ENCODE results near the gene AKT3. TPM values are rescaled to one million over a fixed set of nuclear protein-coding genes. Genes with fewer than 3 reads are reported as not detected.

Gene AKT3
- total and polyA plus RNA-seq, 3 donors from 2014 or later: 32.3 to 70.9 (median 61.8) TPM

DNA sequence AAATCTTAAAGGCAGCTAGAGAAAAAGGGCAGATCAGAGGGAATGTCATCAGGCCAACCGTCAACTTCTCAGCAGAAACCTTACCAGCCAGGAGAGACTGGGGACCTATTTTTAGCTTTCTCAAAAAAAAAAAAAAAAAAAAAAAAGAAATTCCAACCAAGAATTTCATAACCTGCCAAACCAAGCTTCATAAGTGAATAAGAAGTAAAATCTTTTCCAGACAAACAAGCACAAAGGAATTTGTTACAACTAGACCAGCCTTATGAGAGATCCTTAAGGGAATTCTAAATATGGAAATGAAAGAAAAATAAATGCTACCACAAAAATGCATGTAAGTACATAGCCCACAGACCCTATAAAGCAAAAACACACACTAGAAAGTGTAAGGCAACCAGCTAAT lies 267.7 kb downstream of the AKT3 start:
- no peaks in the 10 kb centered on the region for H3K36me3 ChIP-seq (ENCODE audit: low read depth, missing control alignments)
- no peak overlapping the region for H3K4me3 ChIP-seq
- no peak overlapping the region for H3K27ac ChIP-seq

DNA sequence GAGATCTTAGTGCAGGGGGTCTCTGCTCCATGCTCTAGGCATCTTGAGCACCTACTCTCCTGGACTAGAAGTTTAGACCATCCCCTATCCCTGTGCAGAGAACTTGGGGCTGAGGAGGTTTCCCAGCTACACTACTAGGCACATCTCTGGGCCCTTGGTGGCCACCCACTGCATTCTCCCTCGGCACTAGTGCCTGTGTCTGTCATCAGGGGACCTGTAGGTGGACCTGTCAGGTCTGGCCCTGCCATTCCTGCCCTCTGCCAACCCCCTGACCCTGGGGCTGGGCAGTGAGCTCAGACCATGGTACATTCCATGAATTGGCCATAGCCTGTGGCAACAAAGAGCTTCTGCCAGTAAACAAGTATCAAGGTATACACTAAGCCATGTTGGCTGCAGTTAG lies 269.1 kb downstream of the AKT3 start:
- TF ChIP-seq, protein P1, sequence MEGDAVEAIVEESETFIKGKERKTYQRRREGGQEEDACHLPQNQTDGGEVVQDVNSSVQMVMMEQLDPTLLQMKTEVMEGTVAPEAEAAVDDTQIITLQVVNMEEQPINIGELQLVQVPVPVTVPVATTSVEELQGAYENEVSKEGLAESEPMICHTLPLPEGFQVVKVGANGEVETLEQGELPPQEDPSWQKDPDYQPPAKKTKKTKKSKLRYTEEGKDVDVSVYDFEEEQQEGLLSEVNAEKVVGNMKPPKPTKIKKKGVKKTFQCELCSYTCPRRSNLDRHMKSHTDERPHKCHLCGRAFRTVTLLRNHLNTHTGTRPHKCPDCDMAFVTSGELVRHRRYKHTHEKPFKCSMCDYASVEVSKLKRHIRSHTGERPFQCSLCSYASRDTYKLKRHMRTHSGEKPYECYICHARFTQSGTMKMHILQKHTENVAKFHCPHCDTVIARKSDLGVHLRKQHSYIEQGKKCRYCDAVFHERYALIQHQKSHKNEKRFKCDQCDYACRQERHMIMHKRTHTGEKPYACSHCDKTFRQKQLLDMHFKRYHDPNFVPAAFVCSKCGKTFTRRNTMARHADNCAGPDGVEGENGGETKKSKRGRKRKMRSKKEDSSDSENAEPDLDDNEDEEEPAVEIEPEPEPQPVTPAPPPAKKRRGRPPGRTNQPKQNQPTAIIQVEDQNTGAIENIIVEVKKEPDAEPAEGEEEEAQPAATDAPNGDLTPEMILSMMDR (IDR thresholded peaks at IDR 0.05): no peak
- no peak for TF ChIP-seq POLR2A (IDR thresholded peaks at IDR 0.05)
- Histone ChIP-seq H3K9me3 (no peaks in the 10 kb centered on the region), H3K27me3 (no peaks in the 10 kb centered on the region), H3K27ac (no peak overlapping the region), H3K4me3 (no peak overlapping the region), H3K36me3 (ENCODE audit: low read depth, missing control alignments) (no peaks in the 10 kb centered on the region), H3K4me1 (no peaks in the 10 kb centered on the region)
- no peak for DNase-seq
- intact Hi-C loops (cut with DNase I; ENCODE audit: low total_unique reads): no loop called here
- 92% methylated on average over 1 of the region's 1 CpG; no CpG with 5 or more reads in 1 of the 2 donors for WGBS, 2 donors

More for the DNA sequence above, 267.7 kb downstream of the AKT3 start:
- 78 to 89% methylated on average over 1 of the region's 1 CpG for WGBS, 2 donors
- H3K9me3 ChIP-seq: no peaks in the 10 kb centered on the region
- no peak for DNase-seq
- H3K4me1 ChIP-seq: no peaks in the 10 kb centered on the region
- intact Hi-C loops (cut with DNase I; ENCODE audit: low total_unique reads): no loop called here
- no peaks in the 10 kb centered on the region for H3K27me3 ChIP-seq
- TF ChIP-seq, protein P1 (IDR thresholded peaks at IDR 0.05): no peak
- TF ChIP-seq POLR2A (IDR thresholded peaks at IDR 0.05): no peak

DNA sequence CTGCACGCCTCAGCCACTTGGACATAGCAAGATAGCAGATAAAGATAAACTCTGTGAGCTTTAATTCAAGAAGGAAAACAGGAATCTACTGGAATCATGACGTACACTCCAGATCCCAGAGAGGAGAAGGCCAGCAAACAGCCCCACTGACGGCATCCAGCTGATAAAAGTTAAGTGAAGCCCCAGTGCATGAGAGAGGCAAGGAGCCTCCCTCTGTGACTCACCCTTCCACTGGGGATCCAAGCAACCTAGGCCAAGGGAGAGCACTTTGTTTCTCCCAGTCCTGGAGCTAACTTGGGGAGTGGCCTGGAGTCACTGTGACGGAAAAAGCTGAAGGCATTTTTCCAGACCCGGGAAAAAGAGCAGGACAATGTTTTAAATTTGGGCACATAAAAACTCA lies 270.0 kb downstream of the AKT3 start:
- TF ChIP-seq, protein P1 (IDR thresholded peaks at IDR 0.05): no peak
- TF ChIP-seq POLR2A (IDR thresholded peaks at IDR 0.05): no peak
- 66 to 73% methylated on average over 5 of the region's 5 CpGs for WGBS, 2 donors
- intact Hi-C loops (cut with DNase I; ENCODE audit: low total_unique reads): no loop called here
- no peak for DNase-seq
- Histone ChIP-seq H3K36me3 (ENCODE audit: low read depth, missing control alignments) (no peaks in the 10 kb centered on the region), H3K9me3 (no peaks in the 10 kb centered on the region), H3K4me1 (no peaks in the 10 kb centered on the region), H3K4me3 (no peak overlapping the region), H3K27ac (no peak overlapping the region), H3K27me3 (no peaks in the 10 kb centered on the region)

DNA sequence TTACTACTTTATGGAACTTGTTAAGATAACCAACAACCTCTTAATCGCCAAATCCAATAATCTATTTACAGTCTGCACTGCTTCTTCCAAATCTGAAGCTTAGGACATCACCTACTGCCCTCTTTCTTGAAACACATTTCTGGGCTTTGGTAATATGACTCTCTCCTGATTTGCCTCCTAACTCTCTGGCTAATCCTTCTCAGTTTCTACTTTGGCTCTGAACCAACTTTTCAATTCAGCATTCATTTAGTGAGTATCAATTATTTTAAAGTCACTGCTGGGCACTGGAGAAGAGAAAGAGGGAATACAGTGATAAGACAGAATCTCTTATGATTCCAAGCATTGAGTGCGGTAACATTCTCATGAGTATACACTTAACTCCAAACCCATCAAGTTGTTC lies 275.0 kb downstream of the AKT3 start:
- no peaks in the 10 kb centered on the region for H3K36me3 ChIP-seq (ENCODE audit: low read depth, missing control alignments)
- H3K4me3 ChIP-seq: no peak overlapping the region
- H3K27ac ChIP-seq: no peak overlapping the region
- no peak for DNase-seq
- no peak for TF ChIP-seq POLR2A (IDR thresholded peaks at IDR 0.05)
- TF ChIP-seq, protein P1 (IDR thresholded peaks at IDR 0.05): no peak
- 86 to 95% methylated on average over 2 of the region's 2 CpGs for WGBS, 2 donors
- intact Hi-C loops (cut with DNase I; ENCODE audit: low total_unique reads): no loop called here
- H3K4me1 ChIP-seq: no peaks in the 10 kb centered on the region
- no peaks in the 10 kb centered on the region for H3K9me3 ChIP-seq
- no peaks in the 10 kb centered on the region for H3K27me3 ChIP-seq

DNA sequence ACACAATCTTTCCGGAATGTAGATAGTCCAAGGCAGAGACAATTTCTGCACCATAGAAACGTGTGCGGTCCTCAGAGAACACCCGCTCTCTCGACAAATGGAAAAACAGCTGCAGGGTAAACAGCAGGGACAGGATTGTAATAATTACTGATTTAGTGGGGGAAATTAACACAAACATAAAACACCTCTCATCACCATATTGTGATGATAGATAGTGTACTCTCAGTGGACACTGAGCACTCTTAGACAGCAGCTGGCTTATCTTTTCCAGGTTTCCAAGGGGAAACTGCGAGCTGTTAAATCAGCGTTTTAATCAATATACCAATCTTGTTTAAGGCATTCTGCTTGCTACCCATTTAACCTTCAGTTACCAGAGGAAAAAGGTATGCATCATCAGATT lies 277.1 kb downstream of the AKT3 start:
- TF ChIP-seq, protein P1 (IDR thresholded peaks at IDR 0.05): no peak
- TF ChIP-seq POLR2A (IDR thresholded peaks at IDR 0.05): no peak
- intact Hi-C loops (cut with DNase I; ENCODE audit: low total_unique reads): no loop called here
- no peaks in the 10 kb centered on the region for H3K4me1 ChIP-seq
- no peak overlapping the region for H3K27ac ChIP-seq
- H3K36me3 ChIP-seq (ENCODE audit: low read depth, missing control alignments): no peaks in the 10 kb centered on the region
- no peak for DNase-seq
- no peaks in the 10 kb centered on the region for H3K27me3 ChIP-seq
- 91 to 95% methylated on average over 7 of the region's 7 CpGs for WGBS, 2 donors
- no peaks in the 10 kb centered on the region for H3K9me3 ChIP-seq
- no peak overlapping the region for H3K4me3 ChIP-seq
